HFF-Myc (cell line): ENCODE results near the gene SKIC8.
"Not testable (repeated sequence)": the region's sequence is repeated elsewhere in the genome, so short reads cannot be mapped to it uniquely, and the experiment has no call there.

Source experiments
- DNase-seq: peaks from one replicate; pipeline ENCODE4 v3.0.0-alpha.2; 2011; ENCODE audit warnings: low read depth; ENCODE audit errors: extremely low read depth
- H3K4me3 ChIP-seq: replicated peaks from 2 replicates; pipeline ENCODE4 v1.5.1; 2011; ENCODE audit warnings: low read depth, mild to moderate bottlenecking, control low read depth, low read length
- CTCF ChIP-seq: IDR thresholded peaks from 2 replicates; pipeline ENCODE4 v1.5.1; 2012; ENCODE audit warnings: mild to moderate bottlenecking, low read depth, low read length, control low read depth; ENCODE audit errors: missing control alignments

The SKIC8 gene

DNA sequence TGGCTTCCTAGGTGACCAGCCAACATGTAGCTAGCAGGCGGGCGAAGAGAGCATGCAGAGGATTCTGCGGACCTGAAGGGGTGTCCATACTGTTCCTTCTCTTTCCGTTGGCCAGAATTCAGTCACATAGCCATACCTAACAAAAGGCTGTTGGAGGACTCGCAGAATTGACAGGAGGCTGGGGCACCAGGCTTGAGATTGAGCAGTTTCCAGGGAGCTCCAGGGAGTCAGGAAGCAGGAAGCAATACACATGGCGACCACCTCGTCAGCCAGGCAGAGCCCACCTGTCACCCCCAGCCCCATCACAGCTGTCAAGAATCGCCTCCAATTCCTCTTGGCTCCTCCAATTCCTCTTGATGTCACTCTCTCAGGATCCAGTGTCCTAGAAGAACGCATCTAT is 48.3 kb downstream of the SKIC8 start:
- DNase-seq = no peak
- no peak for TF ChIP-seq CTCF
- no peak overlapping the region for H3K4me3 ChIP-seq

DNA sequence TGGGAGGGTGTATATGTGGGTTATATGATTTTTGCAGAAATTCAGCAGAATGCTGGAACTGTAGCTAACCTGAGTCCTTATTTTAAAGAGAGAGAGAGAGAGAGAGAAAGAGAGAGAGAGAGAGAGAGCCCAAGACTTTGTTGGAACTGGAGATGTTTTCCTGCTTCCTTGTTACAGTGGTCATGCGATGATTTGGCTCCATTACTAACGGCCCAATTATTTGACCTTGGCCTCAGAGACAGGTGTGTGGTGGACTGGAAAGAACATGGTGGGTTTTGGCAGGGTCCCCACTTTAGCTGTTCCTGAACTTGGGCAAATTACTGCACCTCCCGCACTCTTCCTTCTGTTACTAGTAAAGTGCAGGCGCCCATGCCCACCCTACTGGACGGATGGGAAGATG is 50.3 kb downstream of the SKIC8 start:
- H3K4me3 ChIP-seq = no peak overlapping the region
- no peak for TF ChIP-seq CTCF
- DNase-seq = no peak

DNA sequence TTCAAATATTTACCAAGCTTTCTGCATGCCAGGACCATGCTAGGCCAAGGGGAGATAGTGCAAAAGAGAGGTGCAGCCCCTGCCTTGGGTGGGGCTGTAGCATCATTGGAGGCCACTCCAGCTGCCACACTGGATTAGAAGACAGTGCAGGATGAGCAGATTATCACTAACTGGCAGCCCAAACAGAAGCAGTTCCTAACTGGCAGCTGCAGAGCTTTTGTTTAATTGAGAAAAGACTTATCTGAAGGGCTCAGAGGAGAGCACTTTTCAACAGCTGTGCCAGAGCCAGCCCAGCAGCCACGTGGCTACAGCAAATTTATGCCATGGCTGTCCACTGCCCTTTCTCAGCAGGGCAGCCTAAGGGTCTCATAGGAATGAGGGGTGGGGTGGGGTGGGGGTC is 51.5 kb downstream of the SKIC8 start:
- no peak for DNase-seq
- no peak overlapping the region for H3K4me3 ChIP-seq
- TF ChIP-seq CTCF = no peak

- not testable (repeated sequence) for DNase-seq, H3K4me3 ChIP-seq
These were observed 53.3 kb downstream of the SKIC8 start for GRCh38 chr15:78245976-78246620.

- not testable (repeated sequence) for DNase-seq, H3K4me3 ChIP-seq
These were observed 54.0 kb downstream of the SKIC8 start for GRCh38 chr15:78245392-78245791.

DNA sequence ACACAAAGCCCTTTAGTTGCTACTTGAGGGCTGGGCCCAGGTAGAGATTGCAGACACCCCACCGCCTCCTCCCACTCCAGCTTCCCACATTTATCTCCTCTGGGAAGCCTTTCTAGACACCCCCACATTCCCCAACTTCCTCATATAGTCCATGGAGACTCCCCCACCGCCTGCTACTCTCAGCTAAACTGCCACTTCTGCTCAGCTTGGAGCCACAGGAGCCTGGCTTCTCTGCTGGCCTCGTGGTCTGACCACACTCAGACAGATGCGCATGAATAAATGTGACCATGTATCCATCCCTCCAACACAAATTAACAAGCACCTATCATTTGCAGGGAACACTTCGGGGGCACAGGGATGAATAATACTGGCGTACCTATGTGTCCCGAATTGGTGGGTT is 54.5 kb downstream of the SKIC8 start:
- TF ChIP-seq CTCF = no peak
- no peak overlapping the region for H3K4me3 ChIP-seq
- DNase-seq = no peak

DNA sequence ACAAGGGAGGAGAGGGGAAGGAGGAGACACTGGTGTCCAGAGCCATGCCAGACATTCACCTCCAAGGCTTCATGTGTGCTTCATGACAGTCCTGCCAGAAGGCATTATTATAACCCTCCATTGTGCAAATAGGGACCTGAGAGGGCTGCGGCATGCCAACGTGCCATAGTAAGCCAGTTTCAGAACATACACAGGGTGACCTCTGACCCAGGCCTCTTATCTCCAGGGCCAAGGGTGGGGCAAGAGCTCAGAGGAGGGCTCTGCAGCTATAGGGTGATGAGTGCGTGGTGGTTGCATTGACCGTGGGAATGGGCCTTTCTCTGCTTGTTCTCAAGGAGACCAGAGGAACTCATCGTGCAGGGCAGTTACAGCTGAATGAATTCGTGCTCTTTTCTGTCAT is 55.3 kb downstream of the SKIC8 start:
- no peak for TF ChIP-seq CTCF
- DNase-seq = no peak

DNA sequence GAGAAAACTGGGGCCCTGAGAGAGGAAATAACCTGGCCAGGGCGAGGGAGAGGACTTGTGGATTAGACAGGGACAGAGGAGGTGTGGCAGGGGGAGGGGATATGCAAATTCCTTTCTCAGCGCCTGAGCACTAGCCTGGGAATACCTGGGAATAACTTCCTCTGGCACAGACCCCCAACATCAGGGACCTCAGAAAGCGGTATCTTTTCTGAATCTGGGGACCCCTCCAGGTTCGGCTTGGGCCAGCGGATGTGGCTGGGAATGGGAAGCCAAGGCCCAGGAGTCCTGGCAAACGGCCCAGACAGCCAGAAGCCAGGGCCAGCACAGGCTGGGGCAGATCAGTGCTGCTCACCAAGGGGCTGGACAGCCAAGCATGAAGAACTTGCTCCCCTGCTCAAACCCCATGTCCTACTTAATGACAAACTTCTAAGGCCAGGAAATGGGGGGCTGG is 55.9 kb downstream of the SKIC8 start:
- no peak for TF ChIP-seq CTCF
- DNase-seq = no peak
- no peak overlapping the region for H3K4me3 ChIP-seq

More for the DNA sequence above, 55.3 kb downstream of the SKIC8 start:
- H3K4me3 ChIP-seq = no peak overlapping the region
